GM08714 (cell line): Measurements from ENCODE around the gene AANAT.

Source experiments
- H3K4me3 ChIP-seq: fragments of 200-500 bp; sonication (Bioruptor generic); 2 replicates; pipeline ENCODE4 v1.5.1; 2014; ENCODE audit warnings: mild to moderate bottlenecking, low read length, inconsistent platforms
- ZNF274 ChIP-seq: IDR thresholded peaks from 2 replicates; pipeline ENCODE4 v1.6.1; 2012; ENCODE audit warnings: mild to moderate bottlenecking, low read depth, low read length

The AANAT gene

DNA sequence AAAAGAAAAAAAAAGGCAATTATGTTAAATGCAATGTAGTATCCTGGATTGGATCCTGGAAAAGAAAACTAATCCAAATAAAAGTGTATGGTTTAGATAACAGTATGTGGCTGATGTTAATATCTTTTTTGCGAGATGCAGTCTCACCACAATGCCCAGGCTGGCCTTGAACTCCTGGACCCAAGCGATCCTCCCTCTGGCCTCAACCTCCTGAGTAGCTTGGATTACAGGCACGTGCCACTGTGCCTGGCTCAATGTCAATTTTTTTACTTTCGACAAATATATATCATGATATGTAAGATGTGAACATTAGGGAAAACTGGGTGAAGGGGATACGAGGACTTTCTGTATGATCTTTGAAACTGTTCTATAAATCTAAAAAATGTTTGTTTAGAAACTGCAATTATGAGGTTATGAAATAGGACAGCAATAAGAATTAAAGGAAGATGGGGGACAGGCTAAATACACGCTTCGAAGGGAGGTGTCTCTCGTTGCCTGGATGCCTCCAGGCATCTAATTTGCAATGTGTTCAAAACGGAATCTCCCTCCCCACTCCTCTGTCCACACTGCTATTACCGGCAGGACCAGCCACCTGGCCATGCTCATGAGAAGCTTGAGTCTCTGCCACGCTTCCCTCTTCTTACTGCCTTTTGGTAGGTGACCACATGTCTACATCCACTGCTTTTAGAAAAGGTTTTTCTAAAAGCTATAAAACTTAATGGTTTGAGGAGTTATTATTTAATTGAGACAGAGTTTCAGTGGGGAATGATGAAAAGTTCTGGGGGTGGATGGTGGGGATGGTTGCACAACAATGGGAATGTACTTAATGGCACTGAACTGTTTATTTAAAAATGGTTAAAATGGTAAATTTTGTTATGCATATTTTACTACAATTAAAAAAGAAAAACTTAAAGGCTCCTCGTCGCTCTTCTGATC, 29.7 kb upstream of the AANAT start:
- no peak overlapping the region for H3K4me3 ChIP-seq
- TF ChIP-seq ZNF274: no peak

DNA sequence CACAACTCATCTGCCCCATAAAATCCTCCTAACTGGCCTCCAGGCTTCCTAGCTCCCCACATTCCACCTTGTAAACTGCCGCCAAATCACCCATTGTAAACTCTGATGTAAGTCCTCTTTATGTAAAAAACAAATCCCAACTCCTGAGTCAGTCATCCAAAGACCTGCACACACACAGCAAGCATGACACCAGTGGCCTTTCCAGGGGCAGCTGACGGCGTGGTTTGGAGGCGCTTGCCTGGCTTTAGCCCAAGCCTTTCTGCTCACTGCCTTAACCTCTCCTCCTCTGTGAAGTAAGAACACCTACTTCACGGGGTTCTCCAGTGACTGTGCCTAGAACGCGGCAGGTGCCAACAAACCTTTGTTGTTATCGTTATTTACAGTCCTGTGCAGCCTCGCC, 28.5 kb upstream of the AANAT start:
- TF ChIP-seq ZNF274: no peak
- no peak overlapping the region for H3K4me3 ChIP-seq

- H3K4me3 ChIP-seq: no peak overlapping the region
- TF ChIP-seq ZNF274: no peak
Measured at GRCh38 chr17:76439314-76439928, 28.0 kb upstream of the AANAT start.

DNA sequence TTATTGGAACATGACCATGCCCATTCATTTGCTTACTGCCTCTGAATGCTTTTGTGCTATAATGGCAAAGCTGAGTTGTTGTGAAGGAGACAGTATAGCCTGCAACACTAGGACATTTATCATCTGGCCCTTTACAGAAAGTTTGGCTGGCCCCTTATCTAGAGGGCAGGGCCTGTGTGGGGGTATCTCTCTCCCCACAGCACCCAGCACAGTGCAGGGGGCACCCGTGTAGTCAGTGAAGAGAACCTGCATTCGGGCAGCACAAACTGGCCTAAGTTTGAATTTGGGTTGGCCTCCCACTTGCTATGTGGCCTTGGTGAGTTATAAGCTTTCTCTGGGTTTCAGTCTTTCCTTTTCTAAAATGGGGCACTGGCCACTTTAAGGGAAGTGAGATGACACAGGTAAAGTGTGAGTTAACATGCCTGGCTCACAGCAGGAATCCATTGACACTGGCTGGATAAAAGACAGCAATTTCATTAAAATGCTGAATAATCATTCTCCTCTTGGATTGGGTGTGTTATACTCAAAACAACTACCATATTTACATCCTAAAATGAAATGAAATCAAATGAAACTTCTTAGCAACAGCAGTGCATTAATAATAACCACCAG, 26.5 kb upstream of the AANAT start:
- no peak overlapping the region for H3K4me3 ChIP-seq
- no peak for TF ChIP-seq ZNF274

GRCh38 chr17:76441686-76442340, 25.6 kb upstream of the AANAT start:
- TF ChIP-seq ZNF274: no peak
- no peak overlapping the region for H3K4me3 ChIP-seq

GRCh38 chr17:76442341-76443338, 24.8 kb upstream of the AANAT start:
- H3K4me3 ChIP-seq: no peak overlapping the region
- no peak for TF ChIP-seq ZNF274

- H3K4me3 ChIP-seq: no peak overlapping the region
Measured at GRCh38 chr17:76444518-76445311, 22.7 kb upstream of the AANAT start.

DNA sequence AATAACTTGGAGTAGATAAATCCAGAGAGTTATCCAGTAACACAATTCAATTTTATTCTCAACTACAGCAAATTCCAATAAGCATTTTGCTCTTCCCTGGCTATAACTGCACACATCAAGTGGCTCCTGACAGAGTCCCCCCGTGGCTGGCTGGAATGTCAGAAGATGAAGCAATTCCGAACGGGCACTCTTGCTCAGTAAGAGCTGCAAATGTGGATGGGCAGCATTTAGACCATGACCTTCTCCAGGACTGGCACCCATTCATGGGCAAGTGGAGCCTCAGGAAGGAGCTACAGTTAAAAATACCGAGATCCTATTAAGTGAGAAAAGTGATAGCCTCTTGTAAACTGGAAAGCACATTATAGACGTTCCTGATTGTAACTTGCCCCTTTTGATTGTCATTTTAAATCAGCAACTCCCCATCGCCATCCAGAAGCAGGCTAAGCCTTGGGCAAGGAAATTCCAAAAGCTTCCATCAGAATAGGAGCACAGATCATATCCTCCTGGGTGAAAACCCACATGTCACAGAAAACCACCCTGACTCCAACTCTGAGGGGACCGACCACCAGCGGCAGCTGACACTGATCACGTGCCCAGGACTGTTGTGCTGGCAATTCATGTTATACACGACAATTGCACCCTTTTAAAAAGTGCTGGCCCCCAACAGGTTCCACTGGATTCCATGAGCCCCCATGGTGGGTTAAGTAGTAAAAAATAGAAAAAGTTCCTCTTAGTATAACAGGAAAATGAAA, 21.5 kb upstream of the AANAT start:
- TF ChIP-seq ZNF274: no peak
- H3K4me3 ChIP-seq: no peak overlapping the region

More at GRCh38 chr17:76444518-76445311, 22.7 kb upstream of the AANAT start:
- no peak for TF ChIP-seq ZNF274

DNA sequence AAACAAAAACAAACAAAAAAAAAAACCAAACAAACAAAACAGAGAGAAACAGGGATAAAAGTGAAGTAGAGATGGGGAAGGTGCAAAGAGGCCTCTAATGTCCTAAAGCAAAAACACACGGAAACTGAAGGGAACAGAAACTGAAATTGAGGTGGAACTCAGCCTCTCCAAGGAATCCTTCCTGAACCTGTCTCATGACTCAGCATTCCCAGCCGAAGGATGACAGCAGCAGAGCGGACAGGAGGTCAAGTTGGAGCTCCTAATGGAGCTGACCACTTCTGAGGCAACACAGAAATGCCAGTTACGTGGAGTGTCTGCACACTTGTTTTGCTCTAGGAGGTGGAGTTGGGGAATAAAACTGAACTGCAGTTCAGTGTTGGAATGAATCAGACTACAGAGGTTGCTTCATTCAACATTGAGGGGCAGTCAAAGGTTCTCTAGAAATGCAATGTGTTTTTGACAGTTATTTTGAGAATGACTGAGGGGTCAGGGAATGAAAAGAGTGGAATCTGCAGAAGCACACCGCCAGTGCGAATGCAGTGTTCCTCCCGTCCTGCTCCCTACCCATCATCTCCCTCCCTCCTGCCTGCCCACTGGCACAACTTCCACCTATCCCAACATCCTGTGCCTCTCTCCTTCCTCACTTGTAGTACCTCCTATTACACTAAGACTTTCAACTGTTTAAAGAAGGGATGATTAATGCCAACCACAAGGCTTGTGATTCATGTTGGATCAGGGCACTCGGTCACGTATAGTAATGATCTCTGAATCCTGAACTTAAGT, 20.8 kb upstream of the AANAT start:
- H3K4me3 ChIP-seq: no peak overlapping the region
- no peak for TF ChIP-seq ZNF274

DNA sequence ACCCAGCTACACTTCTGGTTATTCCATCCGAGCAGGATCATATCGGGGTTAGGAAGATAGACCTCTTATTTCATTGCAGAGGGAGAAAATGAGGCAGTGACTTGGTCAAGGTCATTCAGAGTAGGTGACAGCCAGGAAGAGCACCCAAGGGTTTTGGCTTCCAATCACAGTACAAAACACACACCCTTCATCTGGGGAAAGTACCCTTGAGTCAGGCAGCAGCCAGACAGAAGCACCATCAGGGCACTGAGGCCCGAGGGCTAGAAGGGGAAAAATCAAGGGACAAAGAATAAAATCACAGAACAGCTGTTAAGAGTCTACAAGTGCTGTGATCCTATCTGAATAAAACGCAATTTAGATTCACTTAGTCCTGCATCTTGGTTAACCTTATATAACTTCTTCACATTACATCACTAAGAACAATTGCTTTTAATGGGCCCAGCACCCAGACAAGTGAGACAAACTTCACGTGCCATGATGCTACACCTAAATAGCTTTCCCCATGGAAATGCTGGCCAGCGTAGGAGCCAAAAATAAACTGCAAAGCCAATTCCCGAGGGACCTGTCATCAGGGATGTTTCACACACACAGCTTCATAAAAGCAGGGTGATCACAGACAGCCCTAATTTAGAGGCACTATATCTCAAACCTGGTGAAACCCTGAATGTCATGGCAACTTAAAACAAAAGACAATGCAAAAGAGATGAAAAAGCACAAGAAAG, 19.3 kb upstream of the AANAT start:
- TF ChIP-seq ZNF274: no peak
- H3K4me3 ChIP-seq: no peak overlapping the region
